Measurements from ENCODE around the gene SERGEF.
"Not testable (repeated sequence)": the region's sequence is repeated elsewhere in the genome, so short reads cannot be mapped to it uniquely, and the experiment has no call there.

The SERGEF gene

GRCh38 chr11:17905477-17905876 is 107.4 kb downstream of the SERGEF start:
- DNase-seq = no peak

GRCh38 chr11:17901481-17901880 is 111.4 kb downstream of the SERGEF start:
- no peak for DNase-seq

- DNase-seq = no peak
Measured at GRCh38 chr11:17898782-17899181, 114.1 kb downstream of the SERGEF start.

- no peak for DNase-seq
Measured at GRCh38 chr11:17898071-17898470, 114.8 kb downstream of the SERGEF start.

DNA sequence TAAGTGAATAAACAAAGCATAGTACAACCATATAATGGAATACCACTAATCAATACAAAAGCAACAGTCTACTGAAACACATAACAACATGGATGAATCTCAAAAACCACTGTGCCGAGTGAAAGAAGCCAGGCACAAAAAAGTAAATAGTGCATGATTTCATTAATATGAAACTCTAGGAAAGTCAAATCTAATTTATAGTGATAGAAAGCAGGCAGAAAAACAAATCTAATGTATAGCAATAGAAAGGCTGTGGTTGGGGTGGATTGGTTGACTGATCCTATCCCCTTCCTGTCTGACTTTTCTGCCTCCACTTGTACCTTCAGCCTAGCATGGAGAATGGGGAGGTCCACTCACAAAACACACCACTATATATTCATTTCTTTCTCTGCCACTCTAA is 115.4 kb downstream of the SERGEF start:
- DNase-seq = no peak

DNA sequence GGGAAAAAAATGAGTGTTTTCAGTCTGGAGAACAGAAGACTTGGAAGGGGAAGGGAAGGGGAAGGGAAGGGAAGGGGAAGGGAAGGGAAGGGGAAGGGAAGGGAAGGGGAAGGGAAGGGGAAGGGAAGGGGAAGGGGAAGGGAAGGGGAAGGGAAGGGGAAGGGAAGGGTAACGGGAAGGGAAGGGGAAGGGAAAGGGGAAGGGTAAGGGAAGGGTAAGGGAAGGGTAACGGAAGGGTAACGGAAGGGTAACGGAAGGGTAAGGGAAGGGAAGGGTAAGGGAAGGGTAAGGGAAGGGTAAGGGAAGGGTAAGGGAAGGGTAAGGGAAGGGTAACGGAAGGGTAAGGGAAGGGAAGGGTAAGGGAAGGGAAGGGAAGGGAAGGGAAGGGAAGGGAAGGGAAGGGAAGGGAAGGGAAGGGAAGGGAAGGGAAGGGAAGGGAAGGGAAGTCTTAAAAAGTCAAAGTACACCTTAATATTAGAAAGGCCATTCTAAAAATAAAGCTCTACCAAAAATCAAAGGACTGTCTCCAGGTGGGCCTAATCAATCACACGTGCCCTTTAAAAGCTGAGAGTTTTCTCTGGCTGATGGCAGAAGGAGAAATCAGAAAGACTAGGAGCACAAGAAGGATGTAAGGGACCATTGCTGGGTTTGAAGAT is 116.2 kb downstream of the SERGEF start:
- DNase-seq = not testable (repeated sequence)

DNA sequence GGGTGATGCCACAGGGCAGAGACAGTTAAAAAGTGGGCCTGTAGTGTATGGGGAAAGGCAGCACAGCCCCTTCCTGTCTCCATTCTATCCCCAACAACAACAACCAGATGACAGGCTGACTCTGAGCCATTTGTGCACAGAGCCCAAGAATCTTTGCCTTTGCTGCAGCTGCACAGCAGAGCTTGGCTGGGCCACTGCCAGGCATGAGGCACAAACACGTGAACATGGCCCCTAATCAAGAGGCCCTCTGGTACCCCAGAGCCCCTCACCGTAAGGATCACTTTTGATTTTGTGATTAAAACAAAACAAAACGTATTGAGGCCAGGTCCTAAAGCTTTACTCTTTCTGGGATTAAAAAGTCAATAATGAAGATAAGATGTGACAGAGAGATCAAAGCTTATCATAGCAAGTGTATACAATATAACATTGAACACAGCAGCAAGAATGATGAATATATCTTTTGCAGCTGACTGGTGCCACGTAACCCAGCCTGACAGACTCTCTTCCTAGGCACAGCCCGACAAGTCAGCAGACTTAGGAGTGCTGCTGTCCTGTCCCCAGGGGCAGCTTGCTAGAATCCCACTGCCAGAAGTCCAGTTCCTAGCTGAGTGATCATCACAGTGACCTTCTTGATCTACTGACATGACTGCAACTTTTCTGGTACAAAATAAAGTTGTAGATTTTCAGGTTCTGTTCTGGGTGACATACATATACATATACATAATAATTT is 117.8 kb downstream of the SERGEF start:
- no peak for DNase-seq

DNA sequence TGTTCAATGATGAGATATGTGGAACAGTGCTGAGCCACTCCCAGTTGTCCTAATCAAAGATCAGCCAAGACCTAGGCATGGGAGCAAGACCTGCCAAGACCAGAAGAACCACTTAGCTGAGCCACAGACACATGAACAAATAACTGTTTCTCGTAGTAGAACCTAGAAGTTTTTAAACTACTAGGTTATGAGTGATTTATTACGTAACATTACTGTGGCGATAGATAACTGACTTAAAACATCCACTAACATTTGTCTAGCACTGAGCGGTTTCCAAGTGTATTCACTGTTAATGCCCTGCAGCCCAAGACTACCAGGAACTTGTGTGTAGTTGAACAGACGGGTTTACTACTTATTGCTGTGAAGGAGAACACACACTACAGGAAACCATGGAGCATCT is 120.4 kb downstream of the SERGEF start:
- DNase-seq = no peak

DNA sequence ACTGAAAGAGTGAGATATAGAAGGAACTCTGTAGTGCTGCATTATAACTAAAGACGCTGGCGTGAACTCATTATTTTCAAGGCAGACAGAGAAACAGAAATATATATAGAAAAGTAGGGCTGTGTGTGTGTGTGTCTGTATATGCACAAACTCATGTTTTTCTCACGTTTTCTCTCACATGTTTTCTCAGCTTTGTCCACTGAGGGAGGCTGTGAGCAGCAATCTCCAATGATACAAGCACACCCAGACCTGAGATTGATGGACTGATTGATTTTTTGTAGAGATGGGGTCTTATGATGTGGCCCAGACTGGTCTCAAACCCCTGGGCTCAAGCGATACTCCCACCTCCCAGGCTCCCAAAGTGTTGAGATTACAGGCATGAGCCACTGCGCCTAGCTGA is 122.5 kb downstream of the SERGEF start:
- no peak for DNase-seq

- no peak for DNase-seq
Measured at GRCh38 chr11:17887779-17888178, 125.1 kb downstream of the SERGEF start.

DNA sequence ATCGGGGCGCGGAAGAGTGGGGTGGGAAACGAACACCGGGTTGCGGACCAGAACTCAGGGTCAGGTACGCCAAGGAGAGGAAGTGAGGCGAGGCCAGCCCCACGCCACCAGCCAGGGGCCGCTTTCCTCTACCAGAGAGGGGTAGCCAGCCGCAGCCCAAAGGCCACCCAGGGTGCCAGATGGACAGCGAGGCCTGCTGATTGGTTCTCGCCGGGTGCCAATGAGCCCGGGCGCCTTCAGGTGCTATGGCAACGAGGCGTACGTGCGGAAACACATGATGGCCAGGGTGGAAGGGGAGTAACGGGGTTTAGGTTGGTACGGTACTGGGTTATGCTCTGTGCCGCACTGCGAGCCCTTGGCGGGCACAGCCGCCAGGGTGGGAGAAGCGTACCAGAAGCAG is 128.9 kb downstream of the SERGEF start:
- DNase-seq = no peak

DNA sequence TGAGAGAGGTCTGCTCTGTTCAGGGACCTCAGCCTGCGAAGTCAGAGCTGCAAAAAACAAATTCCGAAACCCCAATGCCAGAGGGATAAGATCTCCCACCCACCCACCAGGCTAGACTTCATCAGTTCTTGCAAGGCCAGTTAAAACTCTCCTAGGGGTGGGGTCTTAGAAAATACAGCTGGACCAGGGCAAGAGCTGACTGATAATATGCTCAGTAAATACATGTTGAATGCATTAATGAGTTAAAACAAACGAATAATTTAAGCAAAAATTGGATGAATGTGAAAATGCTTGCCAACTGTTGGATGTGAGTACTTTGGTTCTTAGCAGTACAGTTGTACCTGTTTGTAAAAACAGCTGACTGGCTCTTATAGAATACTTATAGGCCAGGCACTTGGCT is 129.8 kb downstream of the SERGEF start:
- DNase-seq = no peak

DNA sequence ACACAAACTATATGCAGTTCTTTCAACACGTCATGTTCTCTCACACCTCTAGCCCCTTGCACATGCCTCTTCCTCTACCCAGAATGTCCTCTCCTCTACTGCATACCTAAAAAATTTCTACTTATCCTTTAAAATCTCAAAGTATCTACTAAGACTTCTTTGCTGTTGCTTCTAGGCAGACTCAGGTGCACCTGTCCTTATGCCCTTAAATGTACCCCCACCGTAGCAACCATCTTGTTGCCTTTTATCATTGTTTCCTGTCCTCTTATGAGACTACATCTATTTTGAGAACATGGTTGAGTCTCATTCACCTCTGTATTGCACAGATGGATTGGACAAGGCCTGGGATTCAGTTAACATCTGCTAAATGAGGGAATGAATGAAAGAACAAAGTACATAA is 134.1 kb downstream of the SERGEF start:
- no peak for DNase-seq

GRCh38 chr11:17877886-17878285 is 135.0 kb downstream of the SERGEF start:
- DNase-seq = no peak

GRCh38 chr11:17876827-17877226 is 136.0 kb downstream of the SERGEF start:
- no peak for DNase-seq

DNA sequence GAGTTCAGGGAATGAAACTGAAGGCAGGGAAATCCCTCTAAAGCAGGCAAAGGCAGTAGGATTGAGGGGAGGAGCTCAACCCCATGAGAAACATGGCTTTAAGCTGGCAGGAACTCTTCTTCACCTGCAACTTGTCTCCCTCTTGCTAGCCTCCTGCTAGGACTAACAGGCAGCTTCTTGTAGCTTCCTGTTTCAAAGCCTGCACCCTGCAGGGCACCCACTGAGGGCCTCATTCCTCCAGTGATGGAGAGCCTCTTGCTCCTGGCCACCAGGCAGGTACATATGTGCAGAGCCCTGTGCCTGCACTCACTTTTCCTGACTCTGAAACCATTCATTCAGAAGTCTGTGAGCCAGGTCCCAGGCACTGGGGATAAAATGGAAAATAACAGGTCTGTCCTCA is 137.0 kb downstream of the SERGEF start:
- DNase-seq = no peak

- DNase-seq = no peak
Measured at GRCh38 chr11:17873586-17873985, 139.3 kb downstream of the SERGEF start.

GRCh38 chr11:17868398-17868797 is 144.4 kb downstream of the SERGEF start:
- not testable (repeated sequence) for DNase-seq

DNA sequence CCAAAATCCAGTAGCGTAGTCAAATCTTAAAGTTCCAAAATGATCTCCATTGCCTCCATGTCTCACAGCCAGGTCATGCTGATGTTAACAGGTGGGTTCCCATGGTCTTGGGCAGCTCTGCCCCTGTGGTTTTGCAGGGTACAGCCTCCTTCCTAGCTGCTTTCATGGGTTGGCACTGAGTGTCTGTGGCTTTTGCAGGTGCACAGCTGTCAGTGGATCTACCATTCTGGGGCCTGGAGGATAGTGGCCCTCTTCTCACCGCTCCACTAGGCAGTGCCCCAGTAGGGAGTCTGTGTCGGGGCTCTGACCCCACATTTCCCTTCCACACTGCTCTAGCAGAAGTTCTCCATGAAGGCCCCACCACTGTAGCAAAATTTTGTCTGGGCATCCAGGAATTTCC is 145.5 kb downstream of the SERGEF start:
- DNase-seq = no peak

DNA sequence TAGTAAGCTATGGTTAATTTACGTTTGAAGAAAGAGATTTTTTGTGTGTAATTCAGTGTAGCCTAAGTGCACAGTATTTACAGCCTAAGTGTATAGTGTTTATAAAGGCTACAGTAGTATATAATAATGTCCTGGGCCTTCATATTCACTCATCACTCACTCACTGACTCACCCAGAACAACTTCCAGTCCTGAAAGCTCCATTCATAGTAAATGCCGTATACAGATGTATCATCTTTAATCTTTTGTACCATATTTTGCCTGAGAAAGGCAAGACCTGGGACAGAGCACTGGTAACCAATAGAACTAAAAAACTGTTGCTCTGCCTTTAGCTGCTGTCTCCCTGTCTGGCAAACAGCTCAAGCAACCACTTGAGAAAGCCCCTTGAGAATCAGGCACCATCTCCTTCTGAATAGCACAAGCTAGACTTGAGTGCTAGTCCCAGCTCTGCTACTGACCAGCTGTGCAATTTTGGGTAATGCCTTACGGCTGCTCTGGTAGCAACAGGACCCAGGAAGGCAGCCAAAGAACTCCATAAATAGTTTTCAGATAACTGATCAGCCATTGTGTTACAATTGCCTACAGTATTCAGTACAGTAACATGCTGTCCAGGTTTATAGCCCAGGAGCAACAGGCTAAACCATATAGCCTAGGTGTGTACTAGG is 146.9 kb downstream of the SERGEF start:
- DNase-seq = no peak

GRCh38 chr11:17864478-17864941 is 148.3 kb downstream of the SERGEF start:
- no peak for DNase-seq

DNA sequence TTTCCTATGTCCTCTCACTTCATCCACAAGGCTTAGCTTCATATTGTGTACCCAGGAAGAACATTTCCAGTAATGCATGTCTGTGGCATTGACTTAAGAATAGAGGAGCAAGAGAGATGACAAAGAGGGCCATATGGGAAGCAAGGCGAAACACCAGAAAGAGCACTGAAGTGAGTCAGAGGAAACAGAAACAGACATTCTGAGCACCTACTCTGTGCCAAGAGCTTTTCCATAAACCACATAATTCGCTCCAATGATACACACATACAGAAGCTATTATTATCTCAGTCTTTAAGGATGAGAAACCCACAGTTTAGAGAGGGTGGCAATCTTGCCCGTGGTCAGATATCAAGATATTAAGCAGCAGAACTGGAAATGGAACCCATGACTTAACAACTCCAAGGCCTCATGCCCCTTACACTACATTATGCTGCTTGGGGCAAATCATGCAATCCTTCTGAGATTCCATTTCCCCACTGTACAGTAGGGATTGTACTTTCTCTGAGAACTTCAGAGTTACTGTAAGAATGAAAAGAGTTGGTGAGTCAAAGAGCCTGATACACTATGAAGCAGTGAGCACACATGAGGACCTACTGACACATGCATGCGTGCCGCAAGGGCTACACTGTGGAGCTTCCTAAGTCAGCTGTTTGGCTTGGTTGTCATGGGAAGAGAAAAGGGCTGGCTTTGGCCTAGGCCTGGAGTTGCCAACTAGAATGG is 151.7 kb downstream of the SERGEF start:
- no peak for DNase-seq

DNA sequence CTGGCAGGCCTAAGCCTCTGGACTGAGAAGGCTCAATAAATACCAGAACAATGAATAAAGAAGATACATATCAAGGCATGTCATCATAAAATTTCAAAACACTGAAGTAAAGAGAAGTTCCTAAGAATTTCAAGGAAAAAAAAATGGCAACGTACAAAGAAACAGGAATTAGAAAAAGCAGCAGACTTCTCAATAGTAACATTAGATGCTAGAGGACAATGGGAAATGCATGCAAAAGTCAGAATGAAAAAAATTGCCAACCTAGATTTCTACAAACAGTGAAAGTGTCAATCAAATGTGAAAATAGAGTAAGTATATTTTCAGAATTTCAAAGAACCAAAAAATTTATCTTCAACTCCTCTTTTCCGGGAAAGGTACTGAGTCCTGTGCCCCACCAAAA is 153.3 kb downstream of the SERGEF start:
- DNase-seq = no peak

All from central memory CD4-positive, alpha-beta T cell (primary cell).